HG03342 (cell line): ENCODE measurements around the gene FBXW7.

Source experiments
- ATAC-seq: cut with Tn5 transposase; IDR thresholded peaks from one replicate; pipeline ENCODE4 v1.9.1; 2021; ENCODE audit warnings: mild to moderate bottlenecking, moderate library complexity; ENCODE audit not compliant: unreplicated experiment

The FBXW7 gene

DNA sequence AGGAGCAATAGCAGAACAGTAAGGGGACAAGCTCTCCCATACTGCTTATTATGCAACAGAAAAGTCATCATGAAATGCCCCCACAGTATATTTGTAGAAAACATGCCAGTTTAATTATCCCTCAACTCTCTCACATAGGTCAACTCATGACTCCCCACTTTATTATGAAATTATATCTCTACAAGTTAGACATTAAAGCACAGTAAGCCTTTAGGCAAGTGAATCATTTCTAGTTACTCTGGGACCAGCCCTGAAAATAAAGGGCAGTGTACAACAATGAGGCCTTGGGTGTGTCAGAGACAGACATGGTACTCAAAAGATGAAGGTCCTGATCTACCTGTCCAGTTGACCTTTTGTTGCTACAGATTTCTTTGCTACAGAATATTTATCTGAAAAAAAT, 191.9 kb downstream of the FBXW7 start:
- no peak for ATAC-seq

DNA sequence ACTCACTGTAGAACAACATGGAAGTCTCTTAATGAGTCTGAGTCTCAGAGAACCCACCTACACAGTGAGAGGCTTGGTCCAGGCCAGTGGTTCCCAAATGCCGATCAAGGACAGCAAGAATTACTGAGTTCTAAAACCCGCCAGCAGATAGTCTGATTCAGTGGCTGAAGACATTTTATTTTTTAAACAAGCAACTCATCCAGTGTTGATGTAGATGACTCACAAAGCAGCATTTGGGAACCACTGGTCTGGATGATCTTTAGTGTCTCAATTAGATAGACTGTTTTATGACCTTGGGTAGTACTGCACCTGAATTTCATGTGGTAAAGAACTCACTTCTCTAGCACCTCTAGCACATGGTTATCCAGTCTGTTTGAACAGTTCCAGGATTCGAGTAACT, 193.6 kb downstream of the FBXW7 start:
- no peak for ATAC-seq

DNA sequence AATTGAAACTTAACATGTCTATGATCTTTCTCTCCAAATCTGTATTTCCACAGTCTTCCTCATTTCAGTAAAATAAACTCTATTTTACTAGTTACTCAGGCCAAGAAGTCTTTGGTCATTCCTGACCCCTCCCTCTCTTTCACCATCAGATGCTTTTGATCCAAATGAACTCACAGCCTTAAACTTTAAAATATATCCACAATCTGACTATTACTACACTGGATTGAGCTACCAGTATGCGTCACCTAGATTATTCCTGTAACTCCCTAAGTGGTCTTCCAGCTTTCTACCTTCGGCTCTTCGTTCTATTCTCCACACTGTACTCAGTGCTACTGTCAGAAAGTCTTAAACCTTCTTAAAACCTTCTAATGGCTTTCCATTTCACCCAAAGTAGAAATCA, 195.1 kb downstream of the FBXW7 start:
- ATAC-seq, result no peak

DNA sequence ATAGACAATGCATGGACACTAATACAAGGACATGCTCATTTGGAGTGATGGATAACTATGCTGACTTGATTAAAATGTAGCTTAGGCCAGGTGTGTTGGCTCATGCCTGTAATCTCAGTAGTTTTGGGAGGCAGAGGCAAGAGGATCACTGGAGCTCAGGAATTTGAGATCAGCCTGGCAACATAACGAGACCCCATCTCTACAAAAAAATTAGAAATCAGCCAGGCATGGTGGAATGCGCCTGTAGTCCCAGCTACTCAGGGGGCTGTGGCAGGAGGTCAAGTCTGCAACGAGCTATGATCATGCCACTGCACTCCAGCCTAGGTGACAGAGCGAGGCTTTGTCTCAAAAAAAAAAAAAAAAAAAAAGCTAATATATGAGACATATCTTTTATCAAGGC, 196.3 kb downstream of the FBXW7 start:
- ATAC-seq, result no peak

DNA sequence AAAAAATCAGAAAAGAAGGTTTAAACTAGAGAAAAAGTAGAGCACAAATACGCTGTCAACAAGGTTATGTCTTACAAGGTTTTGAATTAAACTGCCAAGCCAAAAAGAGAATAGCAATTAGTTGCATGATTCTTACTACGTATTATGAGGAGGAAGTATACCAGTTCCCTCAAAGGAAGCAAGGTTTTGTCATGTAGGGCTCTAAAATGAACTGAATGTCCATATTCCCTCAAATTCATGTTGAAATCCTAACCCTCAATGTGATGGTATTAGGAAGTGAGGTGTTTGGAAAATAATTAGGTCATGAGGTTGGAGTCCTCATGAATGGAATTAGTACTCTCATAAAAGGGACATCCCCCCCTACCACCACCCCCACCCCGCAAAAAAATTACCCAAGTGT, 201.0 kb downstream of the FBXW7 start:
- no peak for ATAC-seq

DNA sequence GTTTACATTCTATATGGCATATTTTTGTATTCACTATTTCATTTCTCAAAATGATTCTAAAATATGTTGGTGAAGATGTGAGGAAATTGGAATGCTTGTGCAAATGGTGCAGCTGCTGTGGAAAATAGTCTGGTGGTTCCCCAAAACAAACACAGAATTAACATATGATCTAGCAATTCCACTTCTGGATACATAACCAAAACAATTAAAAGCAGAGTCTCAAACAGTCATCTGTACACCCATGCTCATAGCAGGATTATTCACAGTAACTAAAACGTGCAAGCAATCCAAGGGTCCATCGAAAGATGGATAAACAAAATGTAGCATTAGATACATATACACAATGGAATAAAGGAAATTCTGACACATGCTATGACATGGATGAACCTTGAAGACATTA, 204.8 kb downstream of the FBXW7 start:
- no peak for ATAC-seq

DNA sequence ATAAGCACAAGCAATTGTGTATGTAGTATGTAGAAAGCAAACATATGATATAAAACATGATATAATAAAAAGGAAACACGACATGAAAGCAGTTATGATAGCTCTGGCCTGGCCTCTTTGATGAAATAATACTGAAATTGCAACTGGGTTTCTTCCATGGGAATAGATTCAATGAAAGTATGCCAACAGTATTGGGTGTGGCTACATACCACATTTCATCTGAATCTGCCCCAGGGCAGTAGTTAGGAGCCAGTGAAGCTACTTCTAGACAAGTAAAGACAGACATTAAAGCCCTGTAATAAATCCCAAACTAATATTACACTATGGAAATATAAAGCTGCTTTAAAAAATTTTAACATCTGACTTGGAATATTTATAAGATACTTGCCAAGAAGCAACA, 207.3 kb downstream of the FBXW7 start:
- no peak for ATAC-seq

DNA sequence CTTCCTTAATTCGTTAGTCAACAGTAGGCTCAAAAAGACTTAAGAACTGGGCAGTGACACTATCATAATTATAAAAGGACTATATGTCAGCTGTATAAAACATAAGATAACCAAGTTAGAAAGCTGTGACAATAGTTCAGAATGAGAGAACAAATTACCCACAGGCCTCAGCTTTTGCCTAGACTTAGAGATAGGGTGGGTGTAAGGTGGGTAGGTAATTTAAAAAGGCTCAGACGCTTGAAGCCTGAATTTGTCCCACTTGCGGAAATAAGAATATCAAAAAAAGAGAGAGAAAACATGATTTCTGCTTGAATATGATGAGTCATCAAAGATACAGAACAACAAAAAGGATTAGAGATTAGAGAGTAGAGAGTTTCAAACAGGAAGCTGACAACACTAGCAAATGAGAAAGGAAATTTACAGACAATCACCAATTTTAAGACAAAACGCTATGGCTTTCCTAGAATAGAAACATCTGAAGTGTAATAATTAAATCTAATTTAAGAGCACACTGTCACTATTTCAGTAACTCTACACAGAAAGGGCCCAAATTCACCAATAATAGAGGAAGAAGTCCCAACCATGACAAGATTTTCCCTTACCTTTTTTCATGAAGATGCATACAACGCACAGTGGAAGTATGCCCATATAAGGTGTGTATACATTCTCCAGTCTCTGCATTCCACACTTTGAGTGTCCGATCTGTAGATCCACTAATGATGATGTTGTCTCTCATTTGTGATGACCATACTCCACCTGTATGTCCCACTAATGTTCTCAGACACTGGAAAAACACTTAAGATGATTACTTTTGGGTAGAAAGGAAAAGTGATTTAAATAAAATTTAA, 208.1 kb downstream of the FBXW7 start:
- no peak for ATAC-seq

DNA sequence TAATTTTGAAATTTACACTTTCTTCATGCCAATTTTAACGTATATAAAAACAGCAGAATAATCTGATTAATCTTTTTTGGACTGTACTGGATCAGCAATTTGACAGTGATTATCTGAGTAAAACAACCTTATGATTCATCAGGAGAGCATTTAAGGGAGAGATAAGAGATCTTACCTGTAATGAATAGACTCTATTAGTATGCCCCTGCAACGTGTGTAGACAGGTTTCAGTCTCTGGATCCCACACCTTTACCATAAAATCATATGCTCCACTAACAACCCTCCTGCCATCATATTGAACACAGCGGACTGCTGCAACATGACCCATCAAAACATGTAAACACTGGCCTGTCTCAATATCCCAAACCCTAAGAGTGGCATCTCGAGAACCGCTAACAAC, 210.1 kb downstream of the FBXW7 start:
- ATAC-seq, result no peak

DNA sequence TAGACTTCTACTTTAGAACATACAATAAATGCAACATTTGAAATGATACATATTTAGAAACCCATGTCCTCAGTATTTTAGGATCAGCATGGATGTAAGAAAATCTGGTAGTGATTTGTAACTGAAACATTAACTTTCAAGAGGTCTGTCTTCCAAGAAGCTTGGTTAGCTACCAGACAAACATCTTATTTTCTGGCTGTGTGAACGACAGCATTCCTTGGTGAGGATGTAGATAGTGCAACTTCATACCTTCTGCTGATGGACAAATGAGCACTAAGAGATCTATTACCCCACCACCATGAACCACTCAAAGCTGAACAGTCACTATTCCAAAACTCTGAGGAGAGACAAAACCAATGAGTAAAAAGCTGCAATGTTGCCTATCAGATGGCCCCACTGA, 212.7 kb downstream of the FBXW7 start:
- ATAC-seq, result no peak

DNA sequence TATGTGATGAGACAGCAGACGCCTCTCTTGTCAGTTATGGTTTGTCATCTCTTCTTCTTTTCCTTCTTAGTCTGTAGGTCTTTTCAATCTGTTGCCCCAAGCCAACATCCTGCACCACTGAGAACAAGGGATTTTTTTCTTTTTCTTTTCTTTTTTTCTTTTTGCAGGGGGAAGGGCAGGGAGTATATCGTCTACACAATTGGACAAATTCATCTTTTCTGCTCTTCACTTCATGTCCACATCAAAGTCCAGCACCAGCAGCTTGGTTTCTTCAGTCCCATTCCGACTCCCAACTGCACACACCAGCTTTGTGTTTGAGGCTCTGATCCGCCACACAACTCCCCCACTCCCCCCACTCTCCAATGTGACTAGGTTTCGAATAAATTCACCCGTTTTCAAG, 213.2 kb downstream of the FBXW7 start:
- ATAC-seq, result no peak

DNA sequence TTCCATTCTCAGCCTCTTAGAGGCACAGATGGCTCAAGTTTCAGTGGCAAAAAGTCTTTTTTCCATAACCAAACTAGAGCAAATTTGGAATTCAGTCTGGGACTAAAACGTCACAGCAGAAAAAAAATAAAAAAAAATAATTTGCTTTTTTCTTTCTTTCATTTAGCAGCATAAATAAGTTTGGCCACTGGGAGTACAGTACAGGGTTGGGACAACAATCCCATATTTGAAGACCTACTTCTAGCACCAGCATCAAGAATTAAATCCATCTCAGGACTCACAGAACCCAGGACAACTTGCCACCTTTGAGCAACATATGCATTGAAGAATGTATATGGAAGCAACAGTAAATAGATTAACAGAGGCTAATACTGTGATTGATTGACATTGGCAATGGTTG, 214.0 kb downstream of the FBXW7 start:
- no peak for ATAC-seq

DNA sequence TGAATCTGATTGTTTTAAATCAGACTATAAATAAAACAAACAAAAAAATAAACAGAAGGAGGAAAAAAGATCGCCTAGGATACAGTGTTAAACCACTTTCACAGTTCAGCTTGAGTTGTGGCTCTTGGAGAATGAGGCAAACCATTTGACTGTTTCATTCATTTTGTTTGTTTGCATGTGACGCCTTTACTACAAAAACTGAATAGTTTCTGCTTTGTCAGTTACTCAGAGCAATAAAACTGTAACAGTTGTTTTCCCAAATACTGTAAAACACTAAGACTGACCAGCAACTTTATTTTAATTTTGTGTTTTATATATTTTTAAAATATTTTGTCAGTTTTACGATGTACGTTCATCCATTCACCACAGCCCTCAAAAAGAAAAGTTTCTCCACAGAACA, 214.5 kb downstream of the FBXW7 start:
- no peak for ATAC-seq

DNA sequence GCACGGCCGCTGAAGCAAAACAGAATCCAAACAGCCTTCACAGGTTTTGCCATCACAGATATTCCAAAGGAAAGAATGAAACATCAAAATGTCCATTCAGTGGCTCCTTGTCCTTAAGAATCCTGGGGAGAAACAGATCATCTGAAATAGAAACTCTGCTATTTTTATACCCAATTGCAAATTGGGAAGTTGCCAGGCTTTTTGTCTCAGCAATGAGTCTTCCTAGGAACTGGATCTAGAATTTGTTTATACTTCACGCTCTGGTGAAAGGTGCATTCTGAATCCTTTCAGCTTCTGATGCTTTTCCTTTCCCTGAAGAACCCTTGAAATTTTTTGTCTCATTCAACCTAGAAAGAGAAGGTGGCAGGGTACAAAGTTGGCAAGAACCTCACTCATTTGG, 218.9 kb downstream of the FBXW7 start:
- no peak for ATAC-seq

DNA sequence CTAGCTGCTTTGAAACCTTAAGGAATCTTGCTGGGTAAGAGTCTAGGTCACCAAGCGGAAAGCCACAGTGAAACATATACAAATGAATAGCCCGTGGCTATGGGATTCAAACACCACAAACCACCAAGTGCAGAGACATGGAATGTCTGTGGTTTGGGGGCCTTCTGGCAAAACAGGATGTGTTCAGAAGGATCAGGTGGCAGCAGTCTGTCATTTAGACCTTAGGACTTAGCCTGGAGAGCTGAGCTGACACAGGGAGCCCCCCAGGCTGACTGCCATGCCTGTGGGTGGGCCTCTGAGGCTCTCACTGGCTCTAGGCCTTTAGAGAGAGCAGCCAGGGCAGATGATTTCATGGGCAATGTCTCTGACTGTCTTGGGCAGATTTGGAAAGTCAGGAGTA, 225.6 kb downstream of the FBXW7 start:
- no peak for ATAC-seq

DNA sequence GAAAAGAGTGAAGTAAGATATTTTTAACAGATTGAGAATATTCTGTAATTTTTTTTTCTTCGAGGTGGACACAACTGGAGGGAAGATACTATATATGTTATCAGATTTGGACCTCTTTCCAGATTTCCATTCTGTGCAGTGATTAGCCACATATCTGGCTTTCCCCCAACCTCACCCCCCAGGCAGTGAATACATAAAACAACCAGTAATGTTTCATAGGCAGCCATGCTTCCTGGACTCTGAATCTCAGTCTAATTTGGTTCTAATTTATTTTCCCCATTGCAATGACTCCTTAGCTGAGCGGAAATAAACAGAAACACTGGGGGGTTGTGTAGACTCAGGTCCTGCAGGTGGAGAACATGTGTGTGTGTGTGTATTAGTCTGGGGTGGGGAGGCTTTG, 226.5 kb downstream of the FBXW7 start:
- ATAC-seq, result no peak

DNA sequence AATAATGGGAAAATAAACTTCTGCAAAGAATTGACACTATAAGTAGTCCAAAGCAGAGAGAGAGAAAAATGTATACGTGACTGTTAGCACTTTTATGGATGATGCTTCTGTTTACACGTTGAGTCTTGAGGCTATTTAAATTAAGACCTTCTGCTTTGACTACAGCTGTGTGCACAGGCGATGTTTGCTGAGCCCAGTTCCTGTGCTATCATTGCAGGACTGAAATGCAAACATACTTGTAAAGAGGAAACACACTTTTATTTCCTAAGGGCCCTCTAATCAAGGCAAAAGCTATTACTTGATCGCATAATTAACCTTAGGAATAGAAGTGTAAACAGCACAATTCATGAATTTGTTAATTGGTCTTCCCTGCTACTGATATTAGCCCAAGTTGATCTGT, 226.9 kb downstream of the FBXW7 start:
- ATAC-seq, result no peak

DNA sequence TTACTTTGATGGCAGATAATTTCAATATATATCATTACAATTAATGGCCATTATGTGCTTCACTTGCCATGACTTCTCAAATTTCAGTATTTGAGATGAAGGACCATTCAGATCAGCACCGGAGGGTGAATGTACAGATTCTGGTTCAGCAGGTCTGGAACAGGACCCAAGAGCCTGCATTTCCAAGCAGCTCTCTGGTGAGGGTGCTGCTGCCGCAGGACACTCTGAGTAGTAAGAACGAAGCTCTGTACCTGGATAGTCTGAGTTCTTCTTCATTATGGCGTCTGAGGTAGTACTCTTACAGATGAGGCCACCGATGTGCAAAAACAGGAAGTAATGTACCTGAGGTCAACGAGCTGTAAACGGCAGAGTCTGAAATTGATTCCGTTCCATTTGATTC, 228.2 kb downstream of the FBXW7 start:
- ATAC-seq, result no peak

DNA sequence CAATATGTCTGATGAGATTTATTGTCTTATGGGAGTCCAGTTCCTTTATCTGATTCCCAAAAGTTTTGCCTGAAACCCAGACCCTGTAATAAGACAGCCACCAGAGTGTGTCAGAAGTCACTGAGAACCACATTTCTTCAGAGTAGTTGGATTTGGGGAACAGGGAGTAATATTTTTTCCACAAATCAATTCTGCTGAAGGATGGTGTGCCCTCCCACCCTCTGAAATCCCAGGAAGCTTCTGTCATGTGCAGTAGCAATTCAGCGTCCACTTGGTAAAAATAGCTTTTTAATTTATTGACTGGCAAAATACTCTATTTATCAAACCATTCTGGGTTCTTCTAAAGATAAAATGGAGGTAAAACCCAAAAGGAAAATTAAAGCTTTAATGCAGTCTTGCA, 229.4 kb downstream of the FBXW7 start:
- ATAC-seq, result no peak

DNA sequence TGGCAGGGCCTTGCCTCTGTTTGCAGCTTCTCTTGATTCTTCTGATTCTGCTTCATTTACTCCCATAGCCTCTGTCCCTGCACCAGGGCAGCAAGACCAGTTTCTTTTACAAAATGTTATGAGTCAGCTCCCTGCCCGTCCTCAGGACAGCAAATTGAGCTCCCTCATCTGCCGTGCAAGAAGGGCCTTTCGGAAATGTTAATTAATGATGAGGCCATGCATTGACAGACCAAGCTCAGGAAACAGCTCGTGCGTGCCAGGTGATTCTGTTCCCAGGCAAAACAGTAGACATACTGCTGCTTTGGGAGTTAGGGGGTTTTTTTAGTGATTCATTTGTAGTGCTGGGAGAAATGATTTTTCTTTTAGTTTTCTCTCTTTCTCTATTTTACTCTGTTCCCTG, 231.7 kb downstream of the FBXW7 start:
- peak; percentile 90 for ATAC-seq

DNA sequence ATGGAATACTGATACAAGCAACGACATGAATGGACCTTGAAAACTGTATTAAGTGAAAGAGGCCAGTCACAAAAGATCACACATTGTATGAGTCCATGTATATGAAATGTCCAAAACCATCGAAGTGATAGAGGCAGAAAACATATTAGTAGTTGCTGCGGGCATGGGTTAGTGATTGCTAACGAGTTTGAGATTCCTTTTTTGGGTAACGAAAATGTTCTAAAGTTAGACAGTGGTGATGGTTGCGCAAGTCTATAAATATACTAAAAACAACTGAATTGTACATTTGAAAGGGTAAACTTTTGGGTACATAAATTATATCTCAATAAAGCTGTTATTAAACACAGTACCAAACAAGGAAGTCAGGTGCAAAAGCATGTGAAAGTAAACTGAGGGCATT, 234.5 kb downstream of the FBXW7 start:
- ATAC-seq, result no peak

DNA sequence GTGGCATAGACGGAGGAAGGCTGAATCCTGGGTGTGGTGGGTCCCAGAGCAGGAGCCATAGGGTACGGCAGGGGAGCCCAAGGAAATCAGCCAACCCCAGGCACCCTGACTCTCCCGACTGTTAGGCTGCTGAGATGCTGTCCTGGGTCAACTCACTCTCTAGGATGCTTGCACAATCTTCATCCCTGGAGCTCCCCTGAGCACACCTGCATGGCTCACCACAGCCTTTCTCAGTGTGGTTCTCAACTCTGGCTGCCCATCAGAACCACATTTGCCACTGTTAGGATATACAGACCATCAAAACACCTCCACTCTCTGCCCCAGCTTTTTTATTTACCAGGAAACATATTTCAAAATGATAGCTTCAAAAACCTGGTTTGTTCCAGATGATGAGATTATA, 236.3 kb downstream of the FBXW7 start:
- ATAC-seq, result no peak

DNA sequence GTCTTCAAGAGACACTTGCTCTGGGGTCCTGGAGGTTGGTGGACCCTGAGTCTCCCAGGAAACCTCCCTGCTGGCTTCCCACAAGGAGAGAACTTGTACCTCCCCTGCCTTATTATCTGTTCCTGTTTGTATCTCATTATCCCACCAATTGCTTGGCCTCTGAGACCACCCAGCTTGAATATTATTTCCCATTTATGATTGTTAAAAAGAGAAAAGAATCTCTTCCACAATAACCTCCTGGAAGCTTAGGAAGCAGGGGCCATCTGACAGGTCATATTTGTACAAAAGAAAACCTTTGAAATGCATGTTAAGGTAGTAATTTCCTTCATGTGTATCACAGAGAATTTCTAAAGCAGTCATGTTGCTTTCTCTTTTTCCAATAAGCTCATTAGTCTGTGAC, 239.5 kb downstream of the FBXW7 start:
- ATAC-seq, result no peak
